NCI-H524 (cell line): ENCODE results near the gene TM2D1.

Experiments
- DNase-seq, 2 experiments: peaks; one replicate each; lab custom pipeline; 2025; lab: John Stamatoyannopoulos, UW

The TM2D1 gene

GRCh38 chr1:61644303-61644702, 80.6 kb downstream of the TM2D1 start:
- no peak for DNase-seq

- no peak for DNase-seq
These were observed 82.3 kb downstream of the TM2D1 start for GRCh38 chr1:61642475-61643232.

GRCh38 chr1:61641578-61642336, 83.2 kb downstream of the TM2D1 start:
- peak; percentile 37 to 67 for DNase-seq

GRCh38 chr1:61640531-61641530, 84.1 kb downstream of the TM2D1 start:
- DNase-seq, result no peak

- no peak for DNase-seq
These were observed 85.2 kb downstream of the TM2D1 start for GRCh38 chr1:61639608-61640336.

GRCh38 chr1:61638911-61639605, 85.9 kb downstream of the TM2D1 start:
- peak in 1 of 2 experiments; percentile 23 for DNase-seq

- no peak for DNase-seq
These were observed 86.6 kb downstream of the TM2D1 start for GRCh38 chr1:61638296-61638695.

GRCh38 chr1:61637470-61637869, 87.5 kb downstream of the TM2D1 start:
- DNase-seq, result no peak

GRCh38 chr1:61636814-61637213, 88.1 kb downstream of the TM2D1 start:
- DNase-seq, result no peak

GRCh38 chr1:61636376-61636775, 88.6 kb downstream of the TM2D1 start:
- no peak for DNase-seq

GRCh38 chr1:61635557-61635956, 89.4 kb downstream of the TM2D1 start:
- DNase-seq, result no peak

GRCh38 chr1:61631436-61631835, 93.5 kb downstream of the TM2D1 start:
- no peak for DNase-seq
